GM18858 (cell line): ENCODE data around the gene HDAC8.
"Not testable (repeated sequence)": the region's sequence is repeated elsewhere in the genome, so short reads cannot be mapped to it uniquely, and the experiment has no call there.

ENCODE experiments used
- ATAC-seq: cut with Tn5 transposase; IDR thresholded peaks from one replicate; pipeline ENCODE4 v1.9.1; 2021; ENCODE audit not compliant: unreplicated experiment

The HDAC8 gene

GRCh38 chrX:72572248-72573157, at the start of gene HDAC8:
Gene HDAC8, minus strand, starts transcription at chrX:72572843. Its CDS starts 82 bp downstream, at chrX:72572761.
- ATAC-seq: peak; percentile 98

DNA sequence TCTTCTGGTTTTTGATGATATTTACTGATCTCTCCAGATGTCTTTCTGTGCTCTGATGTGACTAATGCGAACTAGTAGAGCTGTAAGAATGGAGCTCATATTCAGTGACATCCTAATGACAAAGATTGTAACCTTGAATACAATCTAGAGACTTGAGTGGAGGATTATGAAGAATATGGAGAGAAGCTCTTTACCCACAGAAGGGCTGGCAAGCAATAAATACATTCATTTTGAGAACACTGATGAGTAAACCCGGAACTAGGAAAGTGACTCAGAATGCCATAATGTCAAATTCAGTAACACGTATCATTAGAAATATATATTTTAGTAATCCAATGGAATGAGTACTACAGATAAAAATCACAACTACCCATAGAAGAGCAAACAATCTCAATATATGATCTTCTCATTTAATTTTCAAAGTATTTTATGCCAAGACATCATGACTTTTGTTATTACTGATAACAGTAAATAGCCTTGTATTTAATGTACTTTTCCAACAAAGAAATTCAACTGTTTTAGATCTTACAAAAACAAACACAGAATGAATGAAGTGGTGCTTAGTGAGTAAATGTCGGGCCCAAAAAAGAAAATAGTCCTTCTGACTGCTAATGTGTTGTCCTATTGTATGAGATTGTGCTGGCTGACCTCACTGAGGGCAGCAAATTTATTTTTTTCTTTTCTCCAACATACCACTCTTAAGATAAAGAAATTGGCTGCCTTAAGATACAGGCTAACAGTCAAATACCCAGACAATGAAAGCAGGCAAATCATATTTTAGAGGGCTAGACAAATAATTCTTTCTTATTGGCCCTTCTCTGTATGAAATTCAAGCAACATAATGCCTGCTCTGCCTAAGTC, 49.2 kb upstream of the HDAC8 start:
- peak; percentile 88 for ATAC-seq

DNA sequence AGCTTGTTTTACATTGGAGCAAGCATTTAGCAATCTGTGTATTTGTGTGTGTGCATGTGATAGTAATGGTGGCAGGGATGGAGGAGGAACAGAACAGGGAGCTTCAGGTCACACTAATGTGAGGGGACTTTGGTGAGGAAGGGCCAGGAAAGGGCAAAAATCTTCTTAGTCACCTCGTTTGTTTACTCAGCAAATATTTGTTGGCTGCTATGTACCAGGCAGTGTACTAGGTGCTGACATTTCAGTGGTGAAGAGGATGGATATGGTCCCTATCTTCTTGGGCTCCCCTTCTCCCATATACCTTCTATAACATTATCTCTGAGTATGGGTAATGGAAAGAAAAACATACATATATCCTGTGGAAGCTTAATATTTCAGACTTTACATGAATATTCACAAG, 48.5 kb upstream of the HDAC8 start:
- no peak for ATAC-seq

DNA sequence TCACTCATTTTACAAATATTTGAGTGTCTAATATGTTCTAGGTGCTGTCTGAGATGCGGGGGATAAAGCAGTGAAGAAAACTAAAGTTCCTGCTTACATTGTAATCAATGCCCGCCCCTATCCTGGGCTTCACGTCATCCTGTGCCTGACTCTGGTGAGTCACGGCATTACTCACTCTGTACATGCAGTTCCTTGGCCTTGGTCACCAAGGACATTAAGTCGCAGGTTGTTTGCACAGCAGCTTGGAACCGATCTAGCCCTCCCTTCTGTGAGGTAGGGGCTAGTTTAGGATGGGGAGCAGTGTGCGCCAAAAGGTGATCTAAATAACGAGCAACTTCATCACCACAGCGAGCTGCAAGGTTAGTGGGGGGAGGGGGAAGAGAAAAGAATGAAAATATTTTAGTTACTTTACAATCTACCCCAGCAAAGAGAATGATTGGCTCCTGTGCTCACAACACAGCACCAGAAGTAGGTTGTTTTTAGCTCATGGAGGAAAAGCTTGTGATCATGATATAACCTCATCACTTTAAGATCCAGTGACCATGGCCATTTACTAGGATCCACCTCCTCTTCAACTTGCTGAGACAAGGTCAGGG, 48.0 kb upstream of the HDAC8 start:
- ATAC-seq: no peak

DNA sequence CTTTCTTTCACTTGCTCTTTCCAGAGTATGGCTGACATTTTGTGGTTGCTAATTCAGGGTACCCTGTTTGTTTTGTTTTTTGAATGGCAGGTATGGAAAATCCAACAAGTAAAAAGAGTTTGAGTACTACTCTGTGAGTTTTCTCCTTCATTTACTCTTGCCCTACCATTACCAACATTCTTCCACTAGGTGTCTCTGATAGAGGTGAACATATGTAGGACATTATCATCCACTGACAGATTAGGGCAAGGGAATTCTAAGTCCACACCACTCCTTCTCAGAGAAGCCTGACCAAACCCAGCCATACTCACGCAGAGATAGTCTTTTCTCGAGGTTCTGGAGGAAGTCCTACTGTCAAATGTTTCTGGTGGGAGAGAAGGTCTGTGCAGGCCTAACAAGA, 36.7 kb upstream of the HDAC8 start:
- ATAC-seq: no peak

- no peak for ATAC-seq
These were observed 32.1 kb upstream of the HDAC8 start for GRCh38 chrX:72604705-72605104.

- no peak for ATAC-seq
These were observed 31.5 kb upstream of the HDAC8 start for GRCh38 chrX:72604112-72604511.

DNA sequence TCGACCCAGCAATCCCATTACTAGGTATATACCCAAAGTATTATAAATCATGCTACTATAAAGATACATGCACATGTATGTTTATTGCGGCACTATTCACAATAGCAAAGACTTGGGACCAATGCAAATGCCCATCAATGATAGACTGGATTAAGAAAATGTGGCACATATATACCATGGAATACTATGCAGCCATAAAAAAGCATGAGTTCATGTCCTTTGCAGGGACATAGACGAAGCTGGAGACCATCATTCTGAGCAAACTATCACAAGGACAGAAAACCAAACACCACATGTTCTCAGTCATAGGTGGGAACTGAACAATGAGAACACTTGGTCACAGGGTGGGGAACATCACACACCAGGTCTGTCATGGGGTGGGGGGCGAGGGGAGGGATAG, 18.4 kb upstream of the HDAC8 start:
- ATAC-seq: not testable (repeated sequence)

- no peak for ATAC-seq
These were observed 11.5 kb upstream of the HDAC8 start for GRCh38 chrX:72584163-72584562.

- ATAC-seq: no peak
These were observed 3.7 kb upstream of the HDAC8 start for GRCh38 chrX:72576141-72576894.

DNA sequence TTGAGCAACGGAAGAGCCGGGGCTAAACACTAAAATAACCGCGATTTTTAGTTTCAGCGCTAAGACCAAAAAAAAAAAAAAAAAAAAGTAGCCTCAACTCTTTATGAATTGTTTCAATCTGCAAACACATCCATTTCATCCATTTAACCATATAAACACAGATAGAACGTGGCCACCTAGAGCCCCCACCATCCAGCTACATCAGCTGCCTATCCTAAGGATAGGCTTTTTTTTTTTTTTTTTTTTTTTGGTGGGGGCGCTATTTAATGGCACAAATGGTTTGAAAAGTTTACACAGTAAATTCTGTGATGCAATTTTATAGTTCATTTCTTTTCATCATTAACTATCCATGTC, 492 bp upstream of the HDAC8 start:
- ATAC-seq: peak; percentile 19

DNA sequence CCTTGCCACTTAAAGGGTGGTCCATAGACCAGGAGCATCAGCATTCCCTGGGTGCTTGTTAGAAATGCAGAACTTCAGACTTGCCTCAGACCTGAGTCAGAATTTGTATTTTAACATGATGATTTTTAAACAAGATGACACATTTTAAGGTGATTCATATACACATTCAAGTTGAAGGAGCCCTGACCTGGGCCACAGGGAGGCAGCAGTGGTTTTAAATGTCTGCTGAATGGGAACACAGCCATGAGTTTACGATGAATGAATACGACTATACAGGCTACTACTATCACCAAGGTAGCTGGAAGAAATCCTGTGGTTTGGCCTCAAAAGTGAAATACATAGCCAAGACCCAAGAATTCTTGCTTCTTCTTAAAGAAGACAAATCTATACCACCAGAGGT, 2.9 kb downstream of the HDAC8 start:
- ATAC-seq: no peak

GRCh38 chrX:72568406-72569092, 4.1 kb downstream of the HDAC8 start:
- ATAC-seq: no peak

- ATAC-seq: no peak
These were observed 6.2 kb downstream of the HDAC8 start for GRCh38 chrX:72566448-72566847.

GRCh38 chrX:72559655-72560054, 13.0 kb downstream of the HDAC8 start:
- not testable (repeated sequence) for ATAC-seq

- ATAC-seq: no peak
These were observed 18.0 kb downstream of the HDAC8 start for GRCh38 chrX:72554448-72555140.

- not testable (repeated sequence) for ATAC-seq
These were observed 20.2 kb downstream of the HDAC8 start for GRCh38 chrX:72552443-72552842.

DNA sequence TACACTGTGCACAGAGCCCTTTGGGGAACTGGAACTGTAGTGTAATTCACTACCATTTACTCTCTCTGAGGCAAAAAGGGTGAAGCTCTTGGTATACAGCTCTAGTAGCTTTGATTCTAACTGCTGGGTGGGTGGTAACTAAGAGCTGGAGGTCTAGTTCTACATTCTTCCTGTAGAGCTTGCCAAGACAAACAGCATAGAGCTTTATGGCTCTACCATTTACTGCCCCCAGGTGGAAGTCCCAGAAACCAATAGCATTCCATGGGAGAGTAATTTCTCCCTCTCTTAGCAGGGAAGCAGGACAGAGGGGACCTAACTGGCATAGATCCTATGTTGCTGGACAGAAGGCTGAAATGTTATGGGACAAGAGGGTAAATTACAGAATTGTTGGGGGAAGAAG, 26.7 kb downstream of the HDAC8 start:
- no peak for ATAC-seq

DNA sequence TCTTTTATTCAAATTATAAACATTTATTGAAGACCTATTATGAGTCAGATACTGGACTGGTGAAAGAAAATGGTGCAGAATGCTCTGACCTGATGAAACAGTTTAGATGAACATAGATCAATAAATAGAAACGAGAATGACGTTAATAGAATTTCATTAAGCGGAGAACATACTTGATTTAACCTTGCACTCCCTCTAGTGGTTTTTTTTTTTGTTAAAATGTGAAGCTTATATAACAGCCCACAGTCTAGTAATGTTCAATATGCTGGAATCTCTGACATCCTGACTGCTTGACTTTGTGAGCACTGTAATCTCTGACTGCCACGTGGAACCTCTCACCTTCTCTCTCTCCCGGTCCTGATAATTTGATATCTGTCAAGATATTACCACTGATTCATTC, 32.3 kb downstream of the HDAC8 start:
- no peak for ATAC-seq

DNA sequence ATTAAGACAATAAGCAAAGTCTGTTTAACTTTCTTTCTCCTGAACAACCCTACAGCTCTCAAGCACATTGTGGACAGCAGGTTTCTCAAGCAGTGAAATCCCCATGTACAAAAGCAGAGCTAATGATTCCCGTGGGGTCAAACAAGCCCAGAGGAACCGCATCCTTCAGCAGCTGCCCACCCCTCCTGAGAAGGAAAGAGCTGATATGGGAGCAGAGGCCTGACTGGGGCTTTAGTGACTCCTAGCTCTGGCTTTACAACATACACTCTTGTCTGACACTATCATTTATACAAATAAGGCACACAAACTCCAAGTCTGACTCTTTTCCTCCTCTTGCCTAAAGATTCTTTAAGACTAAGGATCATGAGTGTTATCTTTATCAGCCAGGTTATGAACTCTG, 32.8 kb downstream of the HDAC8 start:
- no peak for ATAC-seq
